Measurements from ENCODE around the gene GOLGA6L2. TPM values are rescaled to one million over a fixed set of nuclear protein-coding genes. Genes with fewer than 3 reads are reported as not detected.

Gene GOLGA6L2
- total and polyA plus RNA-seq, 2 of the 8 experiments (the other 6 are each of a cell fraction or from before 2014, with no cell fraction given): not detected

- ChIA-PET POLR2A (ENCODE audit: partially characterized antibody) (no interaction called here), CTCF (ENCODE audit: partially characterized antibody) (interaction anchor here (0.6 kb wide), 1 partner anchor 29 kb away, joined by 4 read pairs; no protein-coding TSS in a partner anchor)
- no peak for TF ChIP-seq TBP (IDR thresholded peaks at IDR 0.05; ENCODE audit: low read depth, low read length)
- no peak for TF ChIP-seq ATF2 (IDR thresholded peaks at IDR 0.05; ENCODE audit: low read length)
- TF ChIP-seq TAF1 (IDR thresholded peaks at IDR 0.05; ENCODE audit: low read depth, low read length): no peak
- TF ChIP-seq BRCA1 (IDR thresholded peaks at IDR 0.05; ENCODE audit: low read depth, low read length): no peak
- no peak for TF ChIP-seq SP4 (IDR thresholded peaks at IDR 0.05; ENCODE audit: low read length)
- TF ChIP-seq GABPA (IDR thresholded peaks at IDR 0.05; ENCODE audit: borderline replicate concordance, insufficient read depth, low read length): no peak
- no peak for TF ChIP-seq GTF2F1 (IDR thresholded peaks at IDR 0.05; ENCODE audit: borderline replicate concordance, low read depth, low read length)
- TF ChIP-seq RNF2 (IDR thresholded peaks at IDR 0.05; ENCODE audit: borderline replicate concordance, low read depth, low read length, missing control alignments, poor library complexity, severe bottlenecking): no peak
- no peak for TF ChIP-seq EGR1 (IDR thresholded peaks at IDR 0.05; ENCODE audit: borderline replicate concordance, low read depth, low read length)
- TF ChIP-seq, protein P1, sequence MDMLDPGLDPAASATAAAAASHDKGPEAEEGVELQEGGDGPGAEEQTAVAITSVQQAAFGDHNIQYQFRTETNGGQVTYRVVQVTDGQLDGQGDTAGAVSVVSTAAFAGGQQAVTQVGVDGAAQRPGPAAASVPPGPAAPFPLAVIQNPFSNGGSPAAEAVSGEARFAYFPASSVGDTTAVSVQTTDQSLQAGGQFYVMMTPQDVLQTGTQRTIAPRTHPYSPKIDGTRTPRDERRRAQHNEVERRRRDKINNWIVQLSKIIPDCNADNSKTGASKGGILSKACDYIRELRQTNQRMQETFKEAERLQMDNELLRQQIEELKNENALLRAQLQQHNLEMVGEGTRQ (IDR thresholded peaks at IDR 0.05; ENCODE audit: low read length): no peak
- Histone ChIP-seq H3K9me3 (ENCODE audit: insufficient read depth in 2 of 2, low read depth in 1 of 2, low read length in 1 of 2) (peaks cover 5 to 37% of the 10 kb centered on the region in 2 experiments; a peak in 3 of 4 replicates), H2BK120ac (replicated peaks; ENCODE audit: low read depth, low read length) (no peak overlapping the region), H4K5ac (ENCODE audit: insufficient read length, low read depth, low read length) (no peak overlapping the region), H3K18ac (ENCODE audit: extremely low read depth, low read length) (no peak overlapping the region), H2BK12ac (ENCODE audit: low read depth, low read length) (no peak overlapping the region), H3K27ac (ENCODE audit: low read depth, low read length) (no peak overlapping the region), H2BK15ac (ENCODE audit: low read length) (no peak overlapping the region), H3K4me3 (ENCODE audit: extremely low read depth in 1 of 4, insufficient read depth in 2 of 4, low read depth in 3 of 4, low read length in 4 of 4) (no peak overlapping the region), H3K23ac (ENCODE audit: insufficient read length) (no peak overlapping the region), H3K9ac (replicated peaks in 1 of 4; ENCODE audit: extremely low read depth in 1 of 4, low read depth in 3 of 4, low read length in 3 of 4) (no peak overlapping the region), H4K20me1 (replicated peaks in 1 of 2; ENCODE audit: control insufficient read depth in 1 of 2, insufficient read depth in 2 of 2, low read length in 2 of 2) (no peaks in the 10 kb centered on the region), H4K8ac (ENCODE audit: extremely low read depth, insufficient read depth, low read length) (no peak overlapping the region), H3K27me3 (replicated peaks in 1 of 4; ENCODE audit: control insufficient read depth in 3 of 4, extremely low read depth in 1 of 4, insufficient read depth in 3 of 4, low read length in 3 of 4) (no peaks in the 10 kb centered on the region), H3K56ac (replicated peaks; ENCODE audit: insufficient read length, low read depth, low read length) (no peak overlapping the region), H2BK20ac (ENCODE audit: low read length) (no peak overlapping the region), H2BK5ac (ENCODE audit: low read depth, low read length) (no peak overlapping the region), H3K14ac (ENCODE audit: insufficient read length) (no peak overlapping the region), H3K79me2 (ENCODE audit: control insufficient read depth in 1 of 2, insufficient read depth in 2 of 2, low read length in 2 of 2) (no peaks in the 10 kb centered on the region), H3K23me2 (ENCODE audit: low read depth, low read length) (no peaks in the 10 kb centered on the region), H3K36me3 (ENCODE audit: control insufficient read depth in 2 of 4, insufficient read depth in 4 of 4, low read length in 3 of 4) (no peaks in the 10 kb centered on the region), H4K91ac (replicated peaks; ENCODE audit: insufficient read length, low read length) (no peak overlapping the region), H3K79me1 (ENCODE audit: low read depth, low read length) (no peaks in the 10 kb centered on the region), H2AK5ac (ENCODE audit: low read depth, low read length) (no peak overlapping the region), H3K4ac (replicated peaks; ENCODE audit: insufficient read length, low read depth, low read length) (no peak overlapping the region), H3K4me2 (ENCODE audit: insufficient read depth in 1 of 2, low read depth in 2 of 2, low read length in 2 of 2) (no peak overlapping the region), H3K4me1 (replicated peaks in 1 of 4; ENCODE audit: control insufficient read depth in 3 of 4, insufficient read depth in 4 of 4, low read length in 3 of 4) (no peaks in the 10 kb centered on the region), H2AFZ (ENCODE audit: low read length) (no peak overlapping the region)
- DNase-seq (ENCODE audit: low read depth in 1 of 2, low spot score in 2 of 2) (no peak), FAIRE-seq (no peak)
- 77% methylated on average over 7 of the region's 8 CpGs; no CpG with 5 or more reads in 1 of the 2 experiments for WGBS, 2 experiments (ENCODE audit: extremely low coverage in 1 of 2, insufficient coverage in 1 of 2, insufficient read length in 1 of 2, insufficient replicate concordance in 2 of 2, low coverage in 1 of 2, low lambda C conversion rate in 2 of 2, missing lambda C conversion rate in 1 of 2)
Measured at GRCh38 chr15:23422946-23423708, 23.9 kb downstream of the GOLGA6L2 start.

Data from H1 (cell line).